H1 (cell line): ENCODE data around the gene SLIT3. TPM values are rescaled to one million over a fixed set of nuclear protein-coding genes. Genes with fewer than 3 reads are reported as not detected.

Source experiments
- CTCF ChIA-PET: fragments of 300-600 bp; sonication (Branson Sonifier 250); formaldehyde crosslinking; loops from one replicate; lab custom pipeline; 2021; ENCODE audit not compliant: partially characterized antibody; lab: Charles Lee
- POLR2A ChIA-PET: fragments of 300-600 bp; sonication (Branson Sonifier 250); formaldehyde crosslinking; loops from one replicate; lab custom pipeline; 2021; ENCODE audit warnings: inconsistent platforms; ENCODE audit not compliant: partially characterized antibody; lab: Charles Lee
- DNase-seq, 2 experiments: peaks; one replicate each; pipeline versions ENCODE4 v3.0.0 to v3.0.0-alpha.2; 2010 to 2022; ENCODE audit warnings: low spot score in 2 of 2, low read depth in 1 of 2, mixed read lengths in 1 of 2
- FAIRE-seq: peaks from 2 replicates; lab custom pipeline; 2011; peaks lifted over from hg19 to GRCh38; lab: Jason Lieb, UNC
- H2AFZ ChIP-seq: 2 replicates; pipeline ENCODE4 v1.8.1; 2012; ENCODE audit warnings: low read length, inconsistent platforms
- H2AK5ac ChIP-seq: 2 replicates; pipeline ENCODE4 v1.6.1; 2013; ENCODE audit warnings: low read depth, low read length
- H2BK120ac ChIP-seq: replicated peaks from 2 replicates; pipeline ENCODE3; 2013; ENCODE audit warnings: low read depth, low read length, inconsistent platforms
- H2BK12ac ChIP-seq: 2 replicates; pipeline ENCODE4 v1.6.1; 2013; ENCODE audit warnings: low read depth, low read length
- H2BK15ac ChIP-seq: 2 replicates; pipeline ENCODE4 v1.6.1; 2013; ENCODE audit warnings: low read length
- H2BK20ac ChIP-seq: 2 replicates; pipeline ENCODE4 v1.6.1; 2013; ENCODE audit warnings: low read length
- H2BK5ac ChIP-seq: 2 replicates; pipeline ENCODE4 v1.6.1; 2013; ENCODE audit warnings: low read depth, low read length
- H3K14ac ChIP-seq: 2 replicates; pipeline ENCODE4 v1.6.1; 2013; ENCODE audit warnings: inconsistent platforms; ENCODE audit not compliant: insufficient read length
- H3K18ac ChIP-seq: 2 replicates; pipeline ENCODE4 v1.6.1; 2013; ENCODE audit warnings: low read length; ENCODE audit errors: extremely low read depth
- H3K23ac ChIP-seq: 2 replicates; pipeline ENCODE4 v1.6.1; 2013; ENCODE audit warnings: inconsistent platforms; ENCODE audit not compliant: insufficient read length
- H3K23me2 ChIP-seq: 2 replicates; pipeline ENCODE4 v1.6.1; 2013; ENCODE audit warnings: low read depth, low read length
- H3K27ac ChIP-seq: 2 replicates; pipeline ENCODE4 v1.6.1; 2011; ENCODE audit warnings: low read depth, low read length, inconsistent platforms
- H3K27me3 ChIP-seq, 4 experiments: replicated peaks in 1 of 4; 1 replicate in 1 of 4; 2 replicates in 3 of 4; pipeline versions ENCODE4 v1.6.1 to v1.8.1; 2011 to 2013; ENCODE audit warnings: low read length in 3 of 4, mild to moderate bottlenecking in 3 of 4, inconsistent platforms in 2 of 4, mixed read lengths in 2 of 4, moderate library complexity in 1 of 4; ENCODE audit not compliant: control insufficient read depth in 3 of 4, insufficient read depth in 3 of 4; ENCODE audit errors: extremely low read depth in 1 of 4
- H3K36me3 ChIP-seq, 4 experiments: 2 replicates each; pipeline versions ENCODE4 v1.6.1 to v1.8.1; 2011 to 2013; ENCODE audit warnings: mild to moderate bottlenecking in 4 of 4, low read length in 3 of 4, moderate library complexity in 2 of 4, control low read depth in 1 of 4, inconsistent platforms in 1 of 4; ENCODE audit not compliant: insufficient read depth in 4 of 4, control insufficient read depth in 2 of 4
- H3K4ac ChIP-seq: replicated peaks from 2 replicates; pipeline ENCODE3; 2013; ENCODE audit warnings: low read length, low read depth, mixed read lengths, inconsistent platforms; ENCODE audit not compliant: insufficient read length
- H3K4me1 ChIP-seq, 4 experiments: replicated peaks in 1 of 4; 1 replicate in 1 of 4; 2 replicates in 3 of 4; pipeline versions ENCODE4 v1.6.1 to v1.8.1; 2011 to 2013; ENCODE audit warnings: low read length in 3 of 4, inconsistent platforms in 2 of 4, mixed read lengths in 1 of 4; ENCODE audit not compliant: insufficient read depth in 4 of 4, control insufficient read depth in 3 of 4
- H3K4me2 ChIP-seq, 2 experiments: 2 replicates each; pipeline versions ENCODE4 v1.6.1 to v1.8.1; 2011 to 2013; ENCODE audit warnings: low read depth in 2 of 2, low read length in 2 of 2, control low read depth in 1 of 2, inconsistent platforms in 1 of 2, mild to moderate bottlenecking in 1 of 2; ENCODE audit not compliant: insufficient read depth in 1 of 2
- H3K4me3 ChIP-seq, 4 experiments: fragments of 200-600, 300-600 bp in 1 of 4; sonication (generic), shearing (Covaris generic), sonication (Bioruptor Twin) in 1 of 4; 2 replicates each; pipeline versions ENCODE4 v1.5.1 to v1.8.1; 2011 to 2016; ENCODE audit warnings: low read length in 4 of 4, low read depth in 3 of 4, control low read depth in 2 of 4, inconsistent platforms in 2 of 4, mild to moderate bottlenecking in 2 of 4, mixed read lengths in 1 of 4, moderate library complexity in 1 of 4; ENCODE audit not compliant: insufficient read depth in 2 of 4; ENCODE audit errors: extremely low read depth in 1 of 4
- H3K56ac ChIP-seq: replicated peaks from 2 replicates; pipeline ENCODE3; 2013; ENCODE audit warnings: low read depth, mild to moderate bottlenecking, mixed read lengths, low read length, inconsistent platforms; ENCODE audit not compliant: insufficient read length
- H3K79me1 ChIP-seq: 2 replicates; pipeline ENCODE4 v1.6.1; 2013; ENCODE audit warnings: low read depth, low read length, control low read depth
- H3K79me2 ChIP-seq, 2 experiments: 2 replicates each; pipeline versions ENCODE4 v1.6.1 to v1.8.1; 2012 to 2013; ENCODE audit warnings: low read length in 2 of 2, mild to moderate bottlenecking in 2 of 2, inconsistent platforms in 1 of 2; ENCODE audit not compliant: insufficient read depth in 2 of 2, control insufficient read depth in 1 of 2
- H3K9ac ChIP-seq, 4 experiments: replicated peaks in 1 of 4; 1 replicate in 1 of 4; 2 replicates in 3 of 4; pipeline versions ENCODE4 v1.6.1 to v1.8.1; 2011 to 2013; ENCODE audit warnings: low read depth in 3 of 4, low read length in 3 of 4, control low read depth in 2 of 4, mild to moderate bottlenecking in 2 of 4, moderate library complexity in 2 of 4, inconsistent platforms in 1 of 4; ENCODE audit errors: extremely low read depth in 1 of 4
- H3K9me3 ChIP-seq, 2 experiments: 2 replicates each; pipeline versions ENCODE4 v1.6.1 to v1.8.1; 2012 to 2013; ENCODE audit warnings: mild to moderate bottlenecking in 2 of 2, moderate library complexity in 2 of 2, control low read depth in 1 of 2, inconsistent platforms in 1 of 2, low read depth in 1 of 2, low read length in 1 of 2, mixed read lengths in 1 of 2; ENCODE audit not compliant: insufficient read depth in 2 of 2
- H4K20me1 ChIP-seq, 2 experiments: replicated peaks in 1 of 2; 2 replicates each; pipeline versions ENCODE3 to v1.8.1; 2011 to 2013; ENCODE audit warnings: inconsistent platforms in 2 of 2, low read length in 2 of 2, mild to moderate bottlenecking in 1 of 2; ENCODE audit not compliant: insufficient read depth in 2 of 2, control insufficient read depth in 1 of 2
- H4K5ac ChIP-seq: 2 replicates; pipeline ENCODE4 v1.6.1; 2013; ENCODE audit warnings: low read length, low read depth, mixed read lengths, inconsistent platforms; ENCODE audit not compliant: insufficient read length
- H4K8ac ChIP-seq: 2 replicates; pipeline ENCODE4 v1.8.0; 2013; ENCODE audit warnings: mild to moderate bottlenecking, moderate library complexity, low read length, inconsistent platforms; ENCODE audit not compliant: insufficient read depth; ENCODE audit errors: extremely low read depth
- H4K91ac ChIP-seq: replicated peaks from 2 replicates; pipeline ENCODE3; 2013; ENCODE audit warnings: low read length, mixed read lengths, inconsistent platforms; ENCODE audit not compliant: insufficient read length
- CEBPB ChIP-seq: IDR thresholded peaks from 2 replicates; pipeline ENCODE4 v1.6.1; 2012; ENCODE audit warnings: low read depth, low read length
- CTBP2 ChIP-seq: IDR thresholded peaks from 2 replicates; pipeline ENCODE4 v1.7.0; 2011; ENCODE audit warnings: borderline replicate concordance, mild to moderate bottlenecking, moderate library complexity, mixed read lengths, low read length; ENCODE audit not compliant: insufficient read depth, insufficient read length
- GTF2F1 ChIP-seq: IDR thresholded peaks from 2 replicates; pipeline ENCODE4 v1.6.1; 2012; ENCODE audit warnings: low read depth, low read length, improper control_type of control experiment, borderline replicate concordance
- JUND ChIP-seq: IDR thresholded peaks from 2 replicates; pipeline ENCODE4 v1.6.1; 2011; ENCODE audit warnings: mild to moderate bottlenecking, improper control_type of control experiment, low read length
- KDM1A ChIP-seq: fragments of 200-600, 300-600 bp; sonication (generic); IDR thresholded peaks from 2 replicates; pipeline ENCODE4 v1.7.1; 2016; ENCODE audit warnings: mild to moderate bottlenecking, low read length, borderline replicate concordance
- NRF1 ChIP-seq: IDR thresholded peaks from 2 replicates; pipeline ENCODE4 v1.6.1; 2011; ENCODE audit warnings: mild to moderate bottlenecking, low read depth, low read length, improper control_type of control experiment
- POU5F1 ChIP-seq: IDR thresholded peaks from 2 replicates; pipeline ENCODE4 v1.6.1; 2011; ENCODE audit warnings: low read depth, mild to moderate bottlenecking, low read length, moderate library complexity
- RAD21 ChIP-seq, 2 experiments: IDR thresholded peaks in 1 of 2; conservative IDR thresholded peaks in 1 of 2; 2 replicates each; pipeline ENCODE4 v1.6.1; 2011; ENCODE audit warnings: low read depth in 2 of 2, low read length in 2 of 2, improper control_type of control experiment in 1 of 2, inconsistent platforms in 1 of 2, mild to moderate bottlenecking in 1 of 2, moderate library complexity in 1 of 2
- RBBP5 ChIP-seq: IDR thresholded peaks from 2 replicates; pipeline ENCODE4 v1.7.1; 2012; ENCODE audit warnings: low read depth, mild to moderate bottlenecking, inconsistent platforms, low read length, moderate library complexity, borderline replicate concordance
- TBP ChIP-seq: IDR thresholded peaks from 2 replicates; pipeline ENCODE4 v1.6.1; 2011; ENCODE audit warnings: low read depth, low read length, improper control_type of control experiment
- TEAD4 ChIP-seq: IDR thresholded peaks from 2 replicates; pipeline ENCODE4 v1.6.1; 2012; ENCODE audit warnings: low read depth, low read length, inconsistent platforms, mixed read lengths
- YY1 ChIP-seq: IDR thresholded peaks from 2 replicates; pipeline ENCODE4 v1.6.1; 2011; ENCODE audit warnings: low read depth, mild to moderate bottlenecking, low read length
- WGBS, 2 experiments: shearing (Covaris generic) in 1 of 2; methylation state at CpG; one replicate each; pipeline versions ENCODE4 v1.1.6 to v1.1.7; 2013 to 2015; ENCODE audit warnings: low lambda C conversion rate in 2 of 2, mixed read lengths in 2 of 2, inconsistent platforms in 1 of 2, low coverage in 1 of 2, missing lambda C conversion rate in 1 of 2; ENCODE audit not compliant: insufficient replicate concordance in 2 of 2, insufficient coverage in 1 of 2, insufficient read length in 1 of 2; ENCODE audit errors: extremely low coverage in 1 of 2, missing lambda C conversion rate in 1 of 2; 5-methylcytosine and 5-hydroxymethylcytosine counted together
- polyA plus RNA-seq, 7 experiments: library from polyadenylated mRNA; depleted of rRNA in 3 of 7; stranded (reverse) in 5 of 7; unstranded in 2 of 7; fragments of >200 nt in 5 of 7; fragments of 200-250 nt in 2 of 7; gene quantifications; 1 replicate in 5 of 7; 2 replicates in 1 of 7; 4 replicates in 1 of 7; pipeline versions ENCODE4 v1.2.1 to v1.2.3, GENCODE V29; 2011 to 2013; ENCODE audit warnings: missing spikeins in 2 of 7, mixed read lengths in 2 of 7
- total RNA-seq: library from RNA; stranded (reverse); fragmentation: NEBNext Ultra II Directional; extraction: Animal tissue kit (Norgen Biotek cat#: 25700); gene quantifications from 2 replicates; pipeline ENCODE4 v1.2.1, GENCODE V29; 2021
- TF ChIP-seq, protein P1 (sequence below): IDR thresholded peaks from 2 replicates; pipeline ENCODE4 v1.6.1; 2012; ENCODE audit warnings: inconsistent platforms

SLIT3 gene
- total and polyA plus RNA-seq, 2 of the 8 experiments (the other 6 are each of a cell fraction or from before 2014, with no cell fraction given), result 1.1 to 1.2 TPM

DNA sequence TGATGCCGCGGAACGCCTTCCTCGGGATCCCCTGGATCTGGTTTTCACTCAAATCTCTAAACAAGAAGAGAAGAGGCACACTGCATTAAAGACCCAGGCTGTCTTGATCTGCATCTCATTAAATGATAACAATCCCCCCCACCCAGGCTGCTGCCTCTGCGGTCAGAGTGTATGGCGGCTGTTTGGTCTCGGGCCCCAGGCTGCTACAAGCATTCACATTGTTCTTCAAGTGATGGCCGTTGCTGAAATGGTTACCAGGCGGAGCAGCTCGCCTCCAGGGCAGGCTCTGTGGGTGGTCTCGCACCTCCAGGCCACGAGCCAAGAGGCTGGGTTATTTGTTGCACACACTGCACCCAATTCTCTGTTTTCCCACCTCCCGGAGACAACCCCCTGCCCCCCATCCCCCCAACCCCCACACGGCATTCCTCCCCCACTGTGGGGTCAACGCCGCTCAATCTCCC lies 417.6 kb downstream of the SLIT3 start:
- Histone ChIP-seq H3K36me3 (no peaks in the 10 kb centered on the region), H2BK5ac (no peak overlapping the region), H3K4me3 (no peak overlapping the region), H3K27me3 (peaks cover 0 to 7% (median 4%) of the 10 kb centered on the region in 4 experiments; a peak in 4 of 7 replicates), H3K79me1 (no peaks in the 10 kb centered on the region), H4K8ac (no peak overlapping the region), H3K4me2 (no peak overlapping the region), H2BK120ac (no peak overlapping the region), H2AK5ac (no peak overlapping the region), H3K18ac (no peak overlapping the region), H3K27ac (no peak overlapping the region), H3K14ac (no peak overlapping the region), H3K56ac (no peak overlapping the region), H3K23ac (no peak overlapping the region), H2BK20ac (no peak overlapping the region), H2BK15ac (no peak overlapping the region), H3K4ac (no peak overlapping the region), H4K20me1 (no peaks in the 10 kb centered on the region), H4K5ac (no peak overlapping the region), H2AFZ (no peak overlapping the region), H3K9me3 (no peaks in the 10 kb centered on the region), H4K91ac (no peak overlapping the region), H3K23me2 (no peaks in the 10 kb centered on the region), H2BK12ac (0 out of 2 replicates have a peak overlapping the region, but pooled peaks have one; percentile 85), H3K9ac (no peak overlapping the region), H3K4me1 (peaks cover 0 to 10% (median 5%) of the 10 kb centered on the region in 4 experiments; a peak in 4 of 7 replicates), H3K79me2 (no peaks in the 10 kb centered on the region)
- DNase-seq, result no peak
- ChIA-PET CTCF (interaction anchor here (1.3 to 3.5 kb wide), 2 partner anchors 177 to 179 kb away, joined by 3 to 14 read pairs; no protein-coding TSS in a partner anchor), POLR2A (no interaction called here)
- no peak for FAIRE-seq
- WGBS, 2 experiments, result 87% methylated on average over 12 of the region's 16 CpGs; no CpG with 5 or more reads in 1 of the 2 experiments
- TF ChIP-seq JUND (no peak), TBP (no peak), YY1 (no peak), RAD21 (IDR thresholded peaks at IDR 0.05 in 1 of 2, conservative IDR thresholded peaks at IDR 0.05 in 1 of 2; ENCODE audit: low read depth in 2 of 2, low read length in 2 of 2) (no peak), GTF2F1 (no peak), CTBP2 (no peak), KDM1A (no peak), TEAD4 (no peak), NRF1 (no peak), RBBP5 (no peak), POU5F1 (no peak), CEBPB (no peak)
- TF ChIP-seq, protein P1, sequence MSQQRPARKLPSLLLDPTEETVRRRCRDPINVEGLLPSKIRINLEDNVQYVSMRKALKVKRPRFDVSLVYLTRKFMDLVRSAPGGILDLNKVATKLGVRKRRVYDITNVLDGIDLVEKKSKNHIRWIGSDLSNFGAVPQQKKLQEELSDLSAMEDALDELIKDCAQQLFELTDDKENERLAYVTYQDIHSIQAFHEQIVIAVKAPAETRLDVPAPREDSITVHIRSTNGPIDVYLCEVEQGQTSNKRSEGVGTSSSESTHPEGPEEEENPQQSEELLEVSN, result no peak
